Adrenal gland (tissue), 12 donors: ENCODE measurements around the gene VWA8. TPM values are rescaled to one million over a fixed set of nuclear protein-coding genes. Genes with fewer than 3 reads are reported as not detected.
"Not testable (repeated sequence)": the region's sequence is repeated elsewhere in the genome, so short reads cannot be mapped to it uniquely, and the experiment has no call there.

Experiments
- DNase-seq, 7 donors: peaks; one replicate each; pipeline ENCODE4 v3.0.0-alpha.2; 2019 to 2020
- H3K27ac ChIP-seq, 5 donors: fragments of 200-600 bp; sonication (generic) in 4 of 5; 1 replicate in 3 of 5; 2 replicates in 2 of 5; pipeline versions ENCODE4 v1.5.1 to v1.8.0; 2016 to 2020; ENCODE audit warnings: mild to moderate bottlenecking in 1 of 5
- H3K27me3 ChIP-seq: fragments of 200-600 bp; 2 replicates; pipeline ENCODE4 v1.8.0; 2021
- H3K36me3 ChIP-seq, 2 donors: fragments of 200-600 bp; replicated peaks in 1 of 2; 1 replicate in 1 of 2; 2 replicates in 1 of 2; pipeline versions ENCODE4 v1.5.1 to v1.8.0; 2018 to 2022
- H3K4me1 ChIP-seq, 2 donors: fragments of 200-600 bp; replicated peaks in 1 of 2; 1 replicate in 1 of 2; 2 replicates in 1 of 2; pipeline versions ENCODE4 v1.5.1 to v1.8.0; 2018 to 2021
- H3K4me3 ChIP-seq, 4 donors: fragments of 200-600 bp; sonication (generic) in 3 of 4; one replicate each; pipeline ENCODE4 v1.5.1; 2016 to 2018
- H3K9me3 ChIP-seq, 3 donors: fragments of 200-600 bp; sonication (generic) in 1 of 3; replicated peaks in 1 of 3; 1 replicate in 2 of 3; 2 replicates in 1 of 3; pipeline versions ENCODE4 v1.5.1 to v1.8.0; 2016 to 2021
- CTCF ChIP-seq, 6 experiments: fragments of 450-650 bp in 4 of 6; fragments of 200-600 bp in 2 of 6; sonication (generic) in 1 of 6; IDR thresholded peaks; 1 replicate in 5 of 6; 2 replicates in 1 of 6; pipeline versions ENCODE4 v1.5.1 to v1.8.0; 2016 to 2021; ENCODE audit warnings: antibody characterized with exemption in 6 of 6, mild to moderate bottlenecking in 2 of 6, moderate library complexity in 1 of 6
- POLR2A ChIP-seq, 2 donors: fragments of 450-650 bp; IDR thresholded peaks; one replicate each; pipeline ENCODE4 v1.6.1; 2017; ENCODE audit warnings: antibody characterized with exemption in 2 of 2, mild to moderate bottlenecking in 2 of 2, moderate library complexity in 1 of 2
- WGBS, 4 donors: extraction: QIAGEN DNeasy Blood & Tissue Kit in 2 of 4; methylation state at CpG; one replicate each; pipeline versions ENCODE4 v1.1.5 to v1.1.7; 2013 to 2017; 5-methylcytosine and 5-hydroxymethylcytosine counted together
- intact Hi-C, 2 donors: fragments of 100-400 bp; cut with DNase I; formaldehyde crosslinking; loops; one replicate each; pipeline versions ENCODE4 v1.14.1 to v1.15.0; 2022 to 2023
- polyA plus RNA-seq, 3 donors: library from polyadenylated mRNA; stranded (reverse); fragments of 200-250 nt in 2 of 3; fragments of 350-450 nt in 1 of 3; fragmentation: Illumina TruSeq in 1 of 3; extraction: RNeasy Lipid Tissue Mini Kit (QIAGEN cat#74804) in 1 of 3; gene quantifications; one replicate each; pipeline ENCODE4 v1.2.3, GENCODE V29; 2013 to 2014
- total RNA-seq, 9 donors: library from RNA; depleted of rRNA in 4 of 9; stranded (reverse); fragments of >200 nt in 4 of 9; fragments of 120-200 nt in 1 of 9; fragmentation: NEBNext Ultra II Directional in 1 of 9; extraction: Animal tissue kit (Norgen Biotek cat#: 25700) in 1 of 9; gene quantifications; one replicate each; pipeline versions ENCODE4 v1.1.0 to v1.2.4, GENCODE V29; 2013 to 2023
- donor health status: healthy with polysubstance abuse.
- donor health status: Bipolar disorder and iron deficiency.
- donor health status: DM: yes; HTN: yes; CAD: no.
- donor health status: DM: no; HTN: no; CAD: no.
- donor health status: DM: no; HTN: no; CAD: no.
- donor health status: DM: yes; HTN: yes; CAD: no.

The VWA8 gene
- total and polyA plus RNA-seq, 12 donors = 8.1 to 45.4 (median 31.4) TPM

GRCh38 chr13:41883147-41883546 is 77.8 kb downstream of the VWA8 start:
- no peaks in the 10 kb centered on the region for H3K36me3 ChIP-seq

GRCh38 chr13:41881890-41882289 is 79.0 kb downstream of the VWA8 start:
- H3K27ac ChIP-seq, H3K27me3 ChIP-seq, H3K4me3 ChIP-seq, H3K9me3 ChIP-seq, H3K36me3 ChIP-seq, intact Hi-C loops, DNase-seq, H3K4me1 ChIP-seq: not testable (repeated sequence)
- WGBS, 4 donors = 96 to 98% (median 98%) methylated on average over 8 to 27 of the region's 32 CpGs

More at GRCh38 chr13:41883147-41883546, 77.8 kb downstream of the VWA8 start:
- Histone ChIP-seq H3K4me3 (no peak overlapping the region), H3K4me1 (no peaks in the 10 kb centered on the region), H3K9me3 (no peaks in the 10 kb centered on the region), H3K27me3 (no peaks in the 10 kb centered on the region), H3K27ac (no peak overlapping the region)
- TF ChIP-seq CTCF (IDR thresholded peaks at IDR 0.05) (no peak), POLR2A (IDR thresholded peaks at IDR 0.05) (no peak)
- intact Hi-C loops = no loop called here
- no peak for DNase-seq

GRCh38 chr13:41880966-41881365 is 79.9 kb downstream of the VWA8 start:
- DNase-seq = no peak
- Histone ChIP-seq H3K4me3 (no peak overlapping the region), H3K4me1 (no peaks in the 10 kb centered on the region), H3K36me3 (no peaks in the 10 kb centered on the region), H3K27me3 (no peaks in the 10 kb centered on the region), H3K27ac (no peak overlapping the region), H3K9me3 (no peaks in the 10 kb centered on the region)
- 96 to 100% (median 99%) methylated on average over 1 of the region's 1 CpG for WGBS, 4 donors
- TF ChIP-seq CTCF (IDR thresholded peaks at IDR 0.05) (no peak), POLR2A (IDR thresholded peaks at IDR 0.05) (no peak)
- intact Hi-C loops = no loop called here

GRCh38 chr13:41864658-41865057 is 96.3 kb downstream of the VWA8 start:
- Histone ChIP-seq H3K4me3 (no peak overlapping the region), H3K4me1 (peaks cover 4 to 12% of the 10 kb centered on the region in 2 donors), H3K9me3 (no peaks in the 10 kb centered on the region), H3K27me3 (no peaks in the 10 kb centered on the region), H3K36me3 (no peaks in the 10 kb centered on the region), H3K27ac (no peak overlapping the region)
- DNase-seq = no peak
- TF ChIP-seq POLR2A (IDR thresholded peaks at IDR 0.05) (no peak), CTCF (IDR thresholded peaks at IDR 0.05) (no peak)
- WGBS, 4 donors = 75 to 88% (median 80%) methylated on average over 4 of the region's 4 CpGs
- intact Hi-C loops = no loop called here

GRCh38 chr13:41862659-41863058 is 98.2 kb downstream of the VWA8 start:
- H3K27ac ChIP-seq, intact Hi-C loops, H3K36me3 ChIP-seq, DNase-seq, H3K9me3 ChIP-seq, H3K4me3 ChIP-seq, H3K27me3 ChIP-seq: not testable (repeated sequence)
- peaks cover 4 to 16% of the 10 kb centered on the region in 2 donors for H3K4me1 ChIP-seq
